ENCODE data around the gene TMEM203.

Gene TMEM203

GRCh38 chr9:137178201-137178938 lies 27.1 kb downstream of the TMEM203 start:
- no peak for DNase-seq (ENCODE audit: low spot score)

DNA sequence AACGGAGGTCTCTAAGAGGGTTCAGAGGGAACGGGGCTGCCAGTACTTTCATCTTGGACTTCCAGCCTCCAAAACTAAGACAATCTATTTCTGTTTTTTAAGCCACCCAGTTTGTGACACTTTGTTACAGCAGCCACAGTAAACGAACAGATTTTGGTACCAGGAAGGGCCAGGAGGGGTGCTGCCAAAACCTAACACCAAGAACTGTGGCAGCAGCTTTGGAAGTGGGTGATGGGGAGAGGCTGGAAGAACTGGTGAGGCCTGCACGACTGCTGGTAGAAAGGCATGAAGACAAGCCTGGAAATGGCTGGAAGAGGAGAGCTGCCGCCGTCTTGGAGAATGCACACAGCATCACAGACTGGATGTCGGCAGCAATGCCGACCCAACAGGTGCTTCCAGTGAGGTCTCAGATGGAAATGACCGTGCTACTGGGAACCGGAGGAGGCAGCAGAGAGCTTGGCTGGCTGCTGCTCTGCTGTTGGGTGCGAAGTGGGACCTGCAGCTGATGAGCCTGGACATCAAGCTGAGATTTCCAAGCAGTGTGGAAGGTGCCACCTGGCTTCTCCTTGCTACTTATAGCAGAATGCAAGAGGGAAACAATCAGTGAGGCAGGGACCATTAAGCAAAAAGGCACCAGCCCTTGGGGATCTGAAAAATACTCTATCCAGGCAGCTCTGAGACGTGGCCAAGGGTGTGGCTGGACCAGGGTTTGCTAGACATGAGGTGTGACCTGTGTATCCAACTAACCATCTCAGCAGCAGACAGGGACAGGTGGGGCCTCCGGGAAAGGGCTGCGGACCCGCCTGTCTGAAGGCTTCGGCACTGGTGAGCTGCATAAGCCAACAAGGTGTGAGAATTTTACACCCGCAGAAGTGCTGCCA lies 28.9 kb downstream of the TMEM203 start:
- DNase-seq (ENCODE audit: low spot score), result no peak

- no peak for DNase-seq (ENCODE audit: low spot score)
These were observed 30.0 kb downstream of the TMEM203 start for GRCh38 chr9:137175345-137175961.

DNA sequence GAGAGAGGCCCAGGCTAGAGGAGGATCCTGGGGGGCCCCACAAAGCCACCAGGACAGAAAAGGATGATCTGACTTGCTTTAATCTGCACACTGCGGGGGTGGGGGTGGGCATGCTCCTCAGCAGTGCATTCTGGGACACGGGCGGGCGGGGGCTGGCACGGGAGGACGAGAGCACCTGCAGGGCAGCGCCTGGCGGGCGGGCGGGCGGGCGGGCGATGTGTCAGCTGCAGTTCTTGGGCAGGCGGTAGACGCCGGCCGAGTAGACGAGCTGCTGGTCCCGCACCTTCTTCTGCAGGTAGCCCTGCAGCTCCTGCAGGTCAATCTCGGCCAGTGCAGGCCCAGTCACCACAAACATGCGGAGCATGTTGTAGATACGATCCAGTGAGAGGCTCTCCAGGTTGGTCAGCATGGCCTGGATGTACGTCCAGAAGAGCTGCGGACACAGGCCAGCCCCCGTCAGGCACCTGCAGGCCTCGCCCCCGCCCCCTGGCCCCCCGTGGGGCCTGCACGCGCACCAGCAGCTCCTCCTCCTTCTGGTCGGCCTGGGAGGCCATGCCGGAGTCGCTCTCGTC lies 30.6 kb downstream of the TMEM203 start:
- no peak for DNase-seq (ENCODE audit: low spot score)

- no peak for DNase-seq (ENCODE audit: low spot score)
These were observed 31.4 kb downstream of the TMEM203 start for GRCh38 chr9:137173796-137174664.

GRCh38 chr9:137172901-137173795 lies 32.3 kb downstream of the TMEM203 start:
- no peak for DNase-seq (ENCODE audit: low spot score)

GRCh38 chr9:137171149-137171900 lies 34.1 kb downstream of the TMEM203 start:
- DNase-seq (ENCODE audit: low spot score), result no peak

DNA sequence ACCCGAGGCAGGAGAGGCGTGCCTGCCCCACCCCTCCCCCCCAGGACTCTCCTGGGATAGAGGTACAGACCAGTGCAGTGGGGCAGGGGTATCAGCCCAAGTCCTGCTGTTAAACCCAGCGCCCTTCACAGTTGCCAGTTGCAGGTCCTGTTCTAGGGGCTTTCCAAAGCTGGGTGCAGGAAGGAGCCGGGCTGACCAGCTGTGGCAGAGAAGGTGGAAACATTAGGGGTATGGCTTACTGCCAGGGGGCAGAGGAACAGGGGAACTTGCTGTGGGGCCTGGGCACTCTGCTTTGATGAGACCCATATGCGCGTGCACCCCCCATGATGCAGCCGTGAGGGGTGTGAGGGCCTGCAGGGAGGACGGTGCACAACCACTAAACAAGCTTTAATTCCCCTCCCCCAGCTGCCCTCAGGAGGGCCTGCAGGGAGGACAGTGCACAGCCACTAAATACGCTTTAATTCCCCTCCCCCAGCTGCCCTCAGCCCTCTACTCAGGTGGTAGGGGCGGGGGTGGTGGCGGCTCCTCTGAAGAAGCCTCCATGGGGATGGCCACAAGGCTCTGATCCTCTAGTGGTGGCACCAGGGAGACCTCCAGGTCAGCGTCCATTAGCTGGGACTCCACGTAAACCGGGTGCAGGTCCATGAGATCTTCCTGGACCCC lies 34.8 kb downstream of the TMEM203 start:
- no peak for DNase-seq (ENCODE audit: low spot score)

GRCh38 chr9:137169896-137170358 lies 35.5 kb downstream of the TMEM203 start, which contains the start of gene LRRC26:
Gene LRRC26, minus strand, starts transcription at chr9:137170051. Its CDS starts 108 bp downstream, at chr9:137169943.
- no peak for DNase-seq (ENCODE audit: low spot score)

DNA sequence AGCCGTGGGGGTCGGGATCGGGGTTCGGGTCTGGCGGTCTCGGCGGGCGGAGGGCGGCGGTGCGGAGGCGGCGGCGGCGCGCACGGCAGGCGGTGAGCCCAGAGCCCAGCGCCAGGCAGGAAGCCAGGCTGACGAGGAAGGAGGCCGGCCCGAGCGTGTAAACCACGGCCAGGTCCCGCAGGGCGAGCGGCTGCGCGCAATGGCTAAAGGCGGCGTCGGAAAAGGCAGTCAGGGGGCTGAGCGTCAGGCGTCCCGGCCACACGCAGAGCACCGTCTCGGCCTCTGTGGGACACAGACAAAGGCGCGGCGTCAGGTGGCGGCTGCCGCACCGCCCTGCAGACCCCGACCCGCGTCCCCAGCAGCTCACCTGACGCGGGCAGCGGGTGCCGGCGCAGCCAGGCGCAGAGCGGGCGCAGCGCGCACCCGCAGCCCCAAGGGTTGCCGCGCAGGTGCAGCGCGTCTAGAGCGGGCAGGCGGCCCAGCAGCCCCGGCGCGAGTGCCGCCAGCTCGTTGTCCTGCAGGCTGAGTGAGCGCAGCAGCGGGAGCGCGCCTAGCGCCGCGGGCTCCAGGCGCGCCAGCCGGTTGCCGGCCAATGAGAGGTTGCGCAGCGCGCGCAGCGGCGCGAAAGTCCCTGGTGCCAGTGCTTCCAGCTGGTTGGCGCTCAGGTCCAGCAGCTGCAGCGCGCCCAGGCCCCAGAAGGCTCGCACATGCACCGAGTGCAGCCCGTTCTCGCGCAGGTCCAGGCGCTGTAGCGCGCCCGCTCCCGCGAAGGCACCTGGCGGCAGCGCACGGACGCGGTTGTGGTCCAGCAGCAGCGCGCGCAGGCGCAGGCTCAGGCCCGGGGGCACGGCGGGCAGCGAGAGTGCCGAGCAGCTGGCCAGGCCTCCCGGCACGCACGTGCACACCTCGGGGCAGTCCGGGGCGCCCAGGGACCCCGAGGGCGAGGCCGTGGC lies 36.3 kb downstream of the TMEM203 start:
- no peak for DNase-seq (ENCODE audit: low spot score)

GRCh38 chr9:137168573-137168903 lies 36.9 kb downstream of the TMEM203 start:
- DNase-seq (ENCODE audit: low spot score), result no peak

DNA sequence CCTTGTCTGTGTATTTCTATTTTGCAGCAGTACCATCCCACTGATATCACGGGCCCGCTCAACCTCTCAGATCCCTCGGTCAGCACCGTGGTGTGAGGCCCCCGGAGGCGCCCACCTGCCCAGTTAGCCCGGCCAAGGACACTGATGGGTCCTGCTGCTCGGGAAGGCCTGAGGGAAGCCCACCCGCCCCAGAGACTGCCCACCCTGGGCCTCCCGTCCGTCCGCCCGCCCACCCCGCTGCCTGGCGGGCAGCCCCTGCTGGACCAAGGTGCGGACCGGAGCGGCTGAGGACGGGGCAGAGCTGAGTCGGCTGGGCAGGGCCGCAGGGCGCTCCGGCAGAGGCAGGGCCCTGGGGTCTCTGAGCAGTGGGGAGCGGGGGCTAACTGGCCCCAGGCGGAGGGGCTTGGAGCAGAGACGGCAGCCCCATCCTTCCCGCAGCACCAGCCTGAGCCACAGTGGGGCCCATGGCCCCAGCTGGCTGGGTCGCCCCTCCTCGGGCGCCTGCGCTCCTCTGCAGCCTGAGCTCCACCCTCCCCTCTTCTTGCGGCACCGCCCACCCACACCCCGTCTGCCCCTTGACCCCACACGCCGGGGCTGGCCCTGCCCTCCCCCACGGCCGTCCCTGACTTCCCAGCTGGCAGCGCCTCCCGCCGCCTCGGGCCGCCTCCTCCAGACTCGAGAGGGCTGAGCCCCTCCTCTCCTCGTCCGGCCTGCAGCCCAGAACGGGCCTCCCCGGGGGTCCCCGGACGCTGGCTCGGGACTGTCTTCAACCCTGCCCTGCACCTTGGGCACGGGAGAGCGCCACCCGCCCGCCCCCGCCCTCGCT lies 37.5 kb downstream of the TMEM203 start:
- no peak for DNase-seq (ENCODE audit: low spot score)

DNA sequence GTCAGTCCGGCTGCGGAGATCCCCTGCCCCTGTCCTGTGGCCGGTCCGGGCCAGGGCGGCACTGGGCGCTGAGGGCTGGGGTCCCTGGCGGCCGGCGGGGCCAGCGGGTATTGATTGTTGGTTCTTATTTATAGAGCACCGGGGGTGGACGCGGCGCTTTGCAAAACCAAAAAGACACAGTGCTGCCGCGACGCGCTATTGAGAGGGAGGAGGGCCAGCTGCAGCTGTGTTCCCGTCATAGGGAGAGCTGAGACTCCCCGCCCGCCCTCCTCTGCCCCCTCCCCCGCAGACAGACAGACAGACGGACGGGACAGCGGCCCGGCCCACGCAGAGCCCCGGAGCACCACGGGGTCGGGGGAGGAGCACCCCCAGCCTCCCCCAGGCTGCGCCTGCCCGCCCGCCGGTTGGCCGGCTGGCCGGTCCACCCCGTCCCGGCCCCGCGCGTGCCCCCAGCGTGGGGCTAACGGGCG lies 38.1 kb downstream of the TMEM203 start:
- no peak for DNase-seq (ENCODE audit: low spot score)

GRCh38 chr9:137166380-137167229 lies 38.8 kb downstream of the TMEM203 start:
- no peak for DNase-seq (ENCODE audit: low spot score)

DNA sequence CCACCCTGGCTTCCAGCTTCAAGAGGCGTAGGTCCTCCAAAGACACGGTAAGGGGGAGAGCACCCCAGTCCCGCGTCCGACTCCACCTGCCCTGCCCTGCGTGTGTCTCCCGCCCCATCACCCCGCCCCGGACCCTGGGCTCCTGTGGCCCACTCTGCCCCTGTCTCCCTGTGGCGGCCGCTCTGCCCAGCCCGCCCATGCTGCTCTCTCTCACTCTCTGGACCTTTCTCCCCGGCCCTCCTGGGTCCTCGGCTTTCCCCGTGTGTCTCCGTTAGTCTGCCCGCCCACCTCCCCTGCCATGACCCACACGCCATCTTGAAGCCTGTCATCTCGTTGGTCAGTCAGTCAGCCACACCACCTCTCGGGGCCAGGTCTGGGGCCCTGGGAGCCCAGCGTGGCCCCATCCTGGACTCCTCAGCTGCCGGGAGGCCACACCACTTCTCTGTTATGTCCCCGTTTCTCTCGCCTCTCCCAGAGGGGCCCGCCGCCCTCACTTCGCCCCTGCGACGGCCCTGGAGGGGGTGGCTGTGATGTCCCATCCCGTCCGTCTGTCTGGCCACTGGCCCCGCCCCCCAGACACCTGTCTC lies 40.1 kb downstream of the TMEM203 start:
- DNase-seq (ENCODE audit: low spot score), result no peak

All from left forelimb (tissue), 1 donor.